ENCODE results near the gene DUSP16.
A peak's percentile ranks its signal among the peaks of the same experiment; 100 is the strongest.
"Not testable (repeated sequence)": the region's sequence is repeated elsewhere in the genome, so short reads cannot be mapped to it uniquely, and the experiment has no call there.

The DUSP16 gene

DNA sequence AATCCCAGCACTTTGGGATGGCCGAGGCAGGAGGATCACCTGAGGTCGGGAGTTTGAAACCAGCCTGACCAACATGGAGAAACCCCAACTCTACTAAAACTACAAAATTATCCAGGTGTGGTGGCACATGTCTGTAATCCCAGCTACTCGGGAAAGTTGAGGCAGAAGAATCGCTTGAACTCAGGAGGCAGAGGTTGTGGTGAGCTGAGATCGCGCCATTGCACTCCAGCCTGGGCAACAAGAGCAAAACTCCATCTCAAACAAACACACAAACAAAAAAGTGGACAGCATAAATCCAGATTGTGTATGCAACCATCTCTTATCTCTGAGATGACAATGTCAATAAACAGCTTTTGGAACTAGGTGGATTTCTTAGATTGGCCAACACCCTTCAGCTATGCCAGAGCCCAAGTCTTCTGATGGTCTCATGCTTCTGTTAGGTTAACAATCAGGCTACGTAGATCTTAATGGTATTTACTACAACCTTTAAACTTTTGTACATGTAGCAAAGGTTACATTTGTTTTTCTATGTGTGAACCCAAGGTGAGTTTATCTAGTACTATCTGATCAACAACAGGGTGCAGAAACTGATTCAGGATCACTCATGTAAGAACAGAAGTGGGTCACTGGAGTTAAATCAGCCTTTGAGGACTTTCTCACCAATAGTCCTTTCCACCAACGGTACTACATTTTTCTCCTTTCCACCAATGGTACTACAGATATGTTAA lies 73.7 kb downstream of the DUSP16 start:
- DNase-seq: no peak

GRCh38 chr12:12488296-12488695 lies 74.4 kb downstream of the DUSP16 start:
- DNase-seq: no peak

DNA sequence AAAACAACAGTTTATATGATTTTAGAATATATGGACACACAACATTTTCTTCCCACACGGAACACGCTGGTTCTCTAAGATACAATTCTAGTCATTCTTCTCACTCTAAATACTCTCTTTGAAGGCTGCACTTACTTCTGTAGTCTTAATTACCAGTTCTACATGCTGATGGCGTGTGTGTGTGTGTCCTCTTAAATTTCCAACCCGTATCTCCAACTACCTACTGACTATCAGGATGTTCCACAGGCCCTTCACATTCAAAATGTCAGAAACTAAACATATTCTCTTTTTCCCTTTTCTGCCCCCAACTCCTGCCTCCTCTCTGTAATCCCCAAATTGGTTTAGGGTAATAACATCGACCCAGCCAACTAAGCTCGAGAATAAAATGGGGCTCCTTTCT lies 75.2 kb downstream of the DUSP16 start:
- DNase-seq: no peak

- DNase-seq: no peak
These were observed 75.9 kb downstream of the DUSP16 start for GRCh38 chr12:12486661-12487240.

GRCh38 chr12:12483438-12483837 lies 79.2 kb downstream of the DUSP16 start:
- DNase-seq: no peak

- DNase-seq: no peak
These were observed 79.7 kb downstream of the DUSP16 start for GRCh38 chr12:12482959-12483358.

DNA sequence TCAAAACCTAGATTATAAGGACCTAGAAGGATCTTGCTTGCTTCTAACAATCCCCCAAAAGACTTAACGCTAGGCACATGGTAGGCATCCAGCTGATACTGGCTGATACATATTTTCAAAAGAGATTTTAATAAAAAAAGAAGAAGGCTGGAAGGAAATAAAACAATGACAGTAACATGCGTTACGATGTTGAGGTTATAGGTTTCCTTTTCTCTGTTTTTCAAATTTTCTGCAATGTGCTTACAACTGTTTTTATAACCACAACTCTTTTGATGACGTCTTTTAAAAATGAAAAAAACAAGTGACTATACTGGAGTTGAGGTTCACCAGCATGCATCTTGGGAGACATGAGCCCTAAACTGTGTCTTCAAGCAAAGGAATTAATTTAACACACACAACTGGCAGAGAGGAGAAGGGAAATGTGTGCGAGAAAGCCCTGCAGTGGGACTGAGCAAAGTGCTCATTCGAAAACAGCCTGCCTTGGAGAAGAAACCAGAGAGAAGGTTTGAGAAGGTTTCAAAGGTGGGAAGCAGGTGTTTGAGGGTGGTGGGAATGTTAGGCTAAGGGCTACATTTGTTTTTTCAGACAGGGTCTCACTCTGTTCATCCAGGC lies 80.4 kb downstream of the DUSP16 start:
- no peak for DNase-seq

GRCh38 chr12:12481631-12482030 lies 81.0 kb downstream of the DUSP16 start:
- DNase-seq: no peak

GRCh38 chr12:12480074-12480473 lies 82.6 kb downstream of the DUSP16 start:
- no peak for DNase-seq

- no peak for DNase-seq
These were observed 85.2 kb downstream of the DUSP16 start for GRCh38 chr12:12477532-12477890.

GRCh38 chr12:12476857-12477531 lies 85.7 kb downstream of the DUSP16 start:
- no peak for DNase-seq

DNA sequence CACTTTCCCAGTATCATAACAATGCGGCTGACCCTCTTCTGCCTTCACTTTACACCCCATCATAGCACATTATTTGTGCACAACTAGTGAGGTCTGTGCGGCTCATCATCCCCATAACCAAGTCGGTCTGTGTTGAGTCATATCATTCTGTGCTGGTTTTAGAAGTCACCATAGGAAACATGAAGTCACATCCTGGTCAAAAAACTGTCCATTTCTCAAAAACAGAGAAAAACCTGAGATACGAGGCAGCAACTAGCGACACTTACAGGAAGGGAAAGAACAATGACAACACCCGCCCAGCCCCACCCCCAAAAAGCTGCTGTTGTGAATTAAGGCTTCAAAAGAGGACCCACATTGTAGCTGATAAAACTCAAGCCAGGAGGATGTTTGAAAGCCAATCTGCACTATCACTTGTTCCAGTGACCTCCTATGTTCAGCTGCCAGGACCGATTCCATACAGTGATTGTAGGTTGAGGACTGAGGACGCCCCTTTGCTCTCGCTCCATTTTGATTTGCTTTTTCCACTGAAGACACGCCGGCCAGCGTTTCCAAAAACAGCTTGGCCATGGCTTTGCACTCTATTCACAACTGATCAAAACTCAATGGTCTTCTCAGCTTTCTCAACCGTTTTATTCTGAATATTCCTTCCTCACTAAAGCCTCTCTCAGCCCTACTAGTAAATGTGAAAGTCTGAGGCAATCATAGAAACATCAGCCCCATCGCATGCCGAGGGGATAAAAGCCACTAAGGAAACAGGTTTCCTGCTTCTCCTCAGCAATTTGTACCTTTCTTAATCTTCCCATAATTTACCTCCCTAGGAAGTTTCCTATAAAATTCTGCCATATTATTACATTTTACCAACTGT lies 87.5 kb downstream of the DUSP16 start:
- no peak for DNase-seq

DNA sequence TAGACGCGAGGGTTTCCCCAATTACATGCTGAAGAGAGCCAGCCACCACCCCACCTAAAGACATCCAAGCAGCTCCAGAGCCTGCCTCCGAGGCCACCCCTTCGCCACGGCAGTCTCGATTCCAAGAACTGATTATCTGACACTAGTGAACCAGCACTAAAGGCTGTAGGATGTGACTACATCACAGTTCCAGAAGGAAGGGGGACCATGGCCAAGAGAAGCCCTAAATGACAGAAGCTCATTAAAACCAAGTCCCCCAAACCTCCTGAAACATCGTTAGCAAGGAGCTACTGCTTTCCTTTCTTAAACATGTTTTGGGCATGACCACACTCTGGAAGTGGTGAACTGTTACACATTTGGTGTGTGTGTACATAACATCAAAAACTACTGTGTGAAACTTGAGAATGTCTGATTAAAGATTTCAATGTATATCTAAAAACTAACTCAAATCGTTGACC lies 88.2 kb downstream of the DUSP16 start:
- no peak for DNase-seq

GRCh38 chr12:12473223-12473622 lies 89.4 kb downstream of the DUSP16 start:
- DNase-seq: no peak

DNA sequence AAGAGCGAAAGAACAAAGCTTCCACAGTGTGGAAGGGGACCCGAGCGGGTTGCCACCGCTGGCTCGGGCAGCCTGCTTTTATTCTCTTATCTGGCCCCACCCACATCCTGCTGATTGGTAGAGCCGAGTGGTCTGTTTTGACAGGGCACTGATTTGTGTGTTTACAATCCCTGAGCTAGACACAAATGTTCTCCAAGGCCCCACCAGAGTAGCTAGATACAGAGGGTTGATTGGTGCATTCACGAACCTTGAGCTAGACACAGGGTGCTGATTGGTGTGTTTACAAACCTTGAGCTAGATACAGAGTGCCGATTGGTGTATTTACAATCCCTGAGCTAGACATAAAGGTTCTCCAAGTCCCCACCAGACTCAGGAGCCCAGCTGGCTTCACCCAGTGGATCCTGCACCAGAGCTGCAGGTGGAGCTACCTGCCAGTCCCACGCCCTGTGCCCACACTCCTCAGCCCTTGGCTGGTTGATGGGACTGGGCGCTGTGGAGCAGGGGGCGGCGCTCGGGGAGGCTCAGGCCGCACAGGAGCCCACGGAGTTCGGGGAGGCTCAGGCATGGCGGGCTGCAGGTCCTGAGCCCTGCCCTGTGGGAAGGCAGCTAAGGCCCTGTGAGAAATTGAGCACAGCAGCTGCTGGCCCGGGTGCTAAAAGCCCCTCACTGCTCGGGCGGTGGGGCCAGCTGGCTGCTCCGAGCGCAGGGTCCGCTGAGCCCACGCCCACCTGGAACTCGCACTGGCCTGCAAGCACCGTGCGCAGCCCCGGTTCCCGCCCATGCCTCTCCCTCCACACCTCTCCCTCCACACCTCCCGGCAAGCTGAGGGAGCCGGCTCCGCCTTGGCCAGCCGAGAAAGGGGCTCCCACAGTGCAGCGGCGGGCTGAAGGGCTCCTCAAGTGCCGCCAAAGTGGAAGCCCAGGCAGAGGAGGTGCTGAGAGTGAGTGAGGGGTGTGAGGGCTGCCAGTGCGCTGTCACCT lies 90.4 kb downstream of the DUSP16 start:
- DNase-seq: not testable (repeated sequence)

DNA sequence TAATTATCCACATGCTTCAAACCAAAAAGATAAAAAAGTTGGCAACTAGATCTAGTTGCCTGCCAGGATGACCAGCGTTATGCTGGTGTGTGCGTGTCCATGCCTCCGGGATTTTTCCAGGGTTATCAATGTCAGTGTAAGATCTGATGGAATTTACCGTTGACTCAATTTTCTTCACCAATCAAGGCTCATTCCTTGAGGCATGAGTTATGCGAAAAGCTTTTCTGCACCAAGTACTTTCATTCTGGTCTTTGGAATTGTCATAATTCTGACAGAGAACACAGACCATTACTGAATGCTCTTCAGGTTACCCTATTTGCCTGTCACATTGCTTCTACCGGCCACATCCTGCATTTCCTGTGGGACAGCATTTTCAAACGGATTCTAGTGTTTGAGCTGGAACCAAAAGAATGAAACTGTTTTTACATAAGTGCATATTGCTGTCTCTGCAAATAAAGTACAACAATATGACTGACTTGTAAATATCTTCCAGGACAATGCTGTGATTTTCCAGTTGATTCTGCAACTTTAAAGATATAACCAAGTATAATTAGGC lies 91.8 kb downstream of the DUSP16 start:
- DNase-seq: no peak

DNA sequence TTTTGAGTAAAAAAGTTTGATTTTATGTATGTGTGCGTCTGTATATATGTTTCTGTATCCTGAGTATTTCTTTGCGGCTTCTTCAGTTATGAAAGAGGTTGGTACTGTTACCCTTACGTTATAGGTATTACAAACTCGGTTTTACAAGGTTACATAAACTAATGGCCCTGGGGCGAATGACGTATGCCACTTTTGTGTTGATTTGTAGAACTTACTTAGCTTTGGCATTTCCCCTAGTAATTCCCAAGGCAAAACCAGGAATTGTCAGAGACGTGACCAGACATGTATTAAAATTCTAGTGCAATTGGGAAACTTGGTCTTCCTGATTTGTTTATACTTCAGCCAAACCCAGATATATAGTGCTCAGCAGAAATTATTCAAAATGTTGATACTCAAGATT lies 93.3 kb downstream of the DUSP16 start:
- DNase-seq: no peak

GRCh38 chr12:12468575-12468974 lies 94.1 kb downstream of the DUSP16 start:
- no peak for DNase-seq

- peak; percentile 41 for DNase-seq
These were observed 94.9 kb downstream of the DUSP16 start for GRCh38 chr12:12467688-12468261.

DNA sequence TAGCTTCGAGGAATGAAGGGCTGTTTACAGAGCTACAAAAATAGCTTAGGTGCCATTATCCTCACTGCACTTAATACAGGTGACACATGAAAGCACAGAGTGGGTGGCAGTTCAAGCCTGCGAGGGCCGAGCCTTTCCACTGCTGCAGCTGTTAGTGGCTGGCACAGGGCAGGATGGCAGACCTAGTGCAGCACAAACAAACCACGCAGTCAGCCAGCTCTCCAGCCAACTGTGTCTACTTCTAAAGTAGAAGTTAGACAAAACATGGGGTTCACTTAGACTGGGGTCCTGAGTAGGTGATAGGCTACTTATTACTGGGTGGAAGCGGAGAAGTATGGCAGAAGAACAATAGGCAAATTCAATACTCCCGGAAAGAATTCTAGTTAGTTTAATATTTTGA lies 95.4 kb downstream of the DUSP16 start:
- DNase-seq: no peak

- no peak for DNase-seq
These were observed 96.5 kb downstream of the DUSP16 start for GRCh38 chr12:12466157-12466556.

Data from NCI-H2029 treated with DMSO at 0.1 percent for 48 hours (cell line).